ENCODE data around the gene SLC5A11.
A peak's percentile ranks its signal among the peaks of the same experiment; 100 is the strongest.

The SLC5A11 gene

GRCh38 chr16:24821129-24821528, 24.6 kb upstream of the SLC5A11 start:
- H3K9me3 Mint-ChIP-seq: no peaks in the 10 kb centered on the region
- no peaks in the 10 kb centered on the region for H3K27me3 Mint-ChIP-seq (ENCODE audit: low read depth)
- no peak for TF ChIP-seq CTCF (IDR thresholded peaks at IDR 0.05; ENCODE audit: unreplicated experiment in 3 of 3)
- H3K27ac Mint-ChIP-seq: no peak overlapping the region
- H3K4me3 Mint-ChIP-seq: no peak overlapping the region
- peaks cover 82% of the 10 kb centered on the region for H3K36me3 Mint-ChIP-seq (ENCODE audit: low read depth)
- H3K4me1 Mint-ChIP-seq: no peaks in the 10 kb centered on the region

DNA sequence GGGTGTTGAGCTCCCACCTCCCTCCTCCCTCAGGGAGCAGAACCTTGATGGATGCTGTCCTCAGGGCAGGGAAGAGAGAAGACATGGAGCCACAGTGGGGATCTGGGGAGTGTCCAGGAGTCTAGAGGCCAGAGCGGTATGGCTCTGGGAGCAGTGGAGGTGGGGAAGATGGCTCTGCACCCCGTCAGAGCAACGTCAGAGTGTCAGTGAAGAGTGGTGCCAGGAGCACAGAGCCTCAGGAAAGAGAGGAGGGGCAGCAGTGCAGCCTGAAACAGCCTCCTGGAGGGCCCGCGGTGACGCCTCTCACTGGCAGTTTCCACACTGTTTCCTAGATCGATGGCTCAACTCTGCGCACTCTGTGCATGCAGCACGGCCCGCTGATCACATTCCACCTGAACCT, 23.2 kb upstream of the SLC5A11 start:
- no peak for TF ChIP-seq CTCF (IDR thresholded peaks at IDR 0.05; ENCODE audit: unreplicated experiment in 3 of 3)
- Mint-ChIP-seq H3K4me3 (no peak overlapping the region), H3K27me3 (ENCODE audit: low read depth) (no peaks in the 10 kb centered on the region), H3K4me1 (no peaks in the 10 kb centered on the region), H3K36me3 (ENCODE audit: low read depth) (peaks cover 90% of the 10 kb centered on the region), H3K27ac (no peak overlapping the region), H3K9me3 (no peaks in the 10 kb centered on the region)

DNA sequence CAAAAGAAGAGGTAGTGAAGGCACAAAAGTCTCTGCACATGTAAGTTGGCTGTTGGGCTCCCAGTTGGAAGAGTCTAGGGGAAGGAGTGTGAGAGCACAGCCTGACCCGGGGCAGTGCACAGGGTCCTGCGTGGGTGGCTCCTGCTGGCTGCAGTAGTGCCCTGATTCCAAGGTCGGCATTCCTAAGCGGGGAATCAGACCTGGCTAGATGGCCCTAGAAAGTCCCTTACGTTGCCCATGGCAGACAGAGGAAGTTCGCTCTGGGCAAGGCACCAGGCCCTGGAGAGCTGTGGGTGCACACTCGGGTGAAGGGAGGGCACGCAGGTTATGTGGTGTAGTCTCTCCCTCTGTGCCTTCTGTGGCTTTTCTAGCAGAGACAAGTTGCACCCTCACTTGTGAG, 22.8 kb upstream of the SLC5A11 start:
- no peak for TF ChIP-seq CTCF (IDR thresholded peaks at IDR 0.05; ENCODE audit: unreplicated experiment in 3 of 3)
- Mint-ChIP-seq H3K4me1 (no peaks in the 10 kb centered on the region), H3K27ac (no peak overlapping the region), H3K9me3 (no peaks in the 10 kb centered on the region), H3K27me3 (ENCODE audit: low read depth) (no peaks in the 10 kb centered on the region), H3K4me3 (no peak overlapping the region), H3K36me3 (ENCODE audit: low read depth) (peaks cover 85% of the 10 kb centered on the region)

DNA sequence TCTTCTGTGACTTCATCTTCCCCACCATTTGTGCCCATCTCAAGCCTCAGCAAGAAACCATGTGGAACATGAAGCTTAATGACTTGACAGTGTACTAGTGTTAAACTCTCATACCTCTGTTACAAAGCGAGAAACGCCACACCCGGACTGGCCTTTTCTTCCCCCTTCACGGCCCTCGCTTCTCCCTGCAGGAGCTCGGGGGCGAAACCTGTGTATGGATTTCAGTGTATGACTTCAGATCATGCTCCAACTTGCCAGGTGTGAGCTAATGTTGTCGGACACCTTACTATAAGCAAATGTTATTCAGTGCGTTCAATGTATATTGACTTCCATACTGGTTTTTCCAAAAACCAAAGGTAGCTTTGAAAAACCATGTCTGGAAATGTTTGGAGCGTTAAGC, 20.1 kb upstream of the SLC5A11 start:
- Mint-ChIP-seq H3K9me3 (no peaks in the 10 kb centered on the region), H3K4me1 (no peaks in the 10 kb centered on the region), H3K36me3 (ENCODE audit: low read depth) (peaks cover 59% of the 10 kb centered on the region), H3K27me3 (ENCODE audit: low read depth) (no peaks in the 10 kb centered on the region), H3K4me3 (no peak overlapping the region), H3K27ac (peak overlapping the region in 1 of 3 experiments; percentile 45)
- no peak for TF ChIP-seq CTCF (IDR thresholded peaks at IDR 0.05; ENCODE audit: unreplicated experiment in 3 of 3)

DNA sequence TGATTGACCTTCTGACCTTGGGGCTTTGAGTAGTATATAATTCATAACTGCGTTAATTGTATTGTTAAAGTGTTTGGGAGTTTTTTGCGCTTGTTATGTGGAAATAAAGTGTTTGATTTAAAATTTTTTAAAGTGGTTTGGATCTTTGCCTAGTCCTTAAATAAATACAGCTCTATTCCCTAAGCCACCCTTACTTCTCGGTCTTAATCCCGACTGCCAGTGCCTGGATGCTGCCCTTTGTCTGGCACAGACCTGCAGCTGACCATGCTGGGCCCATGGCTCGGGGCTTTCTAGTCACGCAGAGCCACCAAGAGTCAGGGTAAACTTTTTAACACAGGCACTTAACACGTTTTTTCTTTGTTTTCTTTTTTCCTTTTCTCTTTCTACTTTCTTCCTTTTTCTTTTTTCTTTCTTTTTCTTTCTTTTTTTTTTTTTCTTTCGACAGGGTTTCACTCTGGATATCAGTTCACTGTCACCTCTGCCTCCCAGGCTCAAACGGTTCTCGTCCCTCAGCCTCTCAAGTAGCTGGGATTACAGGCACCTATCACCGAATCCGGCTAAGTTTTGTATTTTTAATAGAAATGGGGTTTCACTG, 19.6 kb upstream of the SLC5A11 start:
- peak overlapping the region in 1 of 3 experiments; percentile 45 for H3K27ac Mint-ChIP-seq
- H3K9me3 Mint-ChIP-seq: no peaks in the 10 kb centered on the region
- TF ChIP-seq CTCF (IDR thresholded peaks at IDR 0.05; ENCODE audit: unreplicated experiment in 3 of 3): no peak
- H3K27me3 Mint-ChIP-seq (ENCODE audit: low read depth): no peaks in the 10 kb centered on the region
- H3K36me3 Mint-ChIP-seq (ENCODE audit: low read depth): peaks cover 54% of the 10 kb centered on the region
- no peak overlapping the region for H3K4me3 Mint-ChIP-seq
- no peaks in the 10 kb centered on the region for H3K4me1 Mint-ChIP-seq

GRCh38 chr16:24826817-24827566, 18.8 kb upstream of the SLC5A11 start:
- TF ChIP-seq CTCF (IDR thresholded peaks at IDR 0.05; ENCODE audit: unreplicated experiment in 3 of 3): no peak
- Mint-ChIP-seq H3K27me3 (ENCODE audit: low read depth) (no peaks in the 10 kb centered on the region), H3K4me1 (no peaks in the 10 kb centered on the region), H3K27ac (peak overlapping the region in 1 of 3 experiments; percentile 45), H3K4me3 (no peak overlapping the region), H3K36me3 (ENCODE audit: low read depth) (peaks cover 48% of the 10 kb centered on the region), H3K9me3 (no peaks in the 10 kb centered on the region)
